Lung (tissue), 12 donors: ENCODE results near the gene SYT1. TPM values are rescaled to one million over a fixed set of nuclear protein-coding genes. Genes with fewer than 3 reads are reported as not detected.

Experiments used
- ATAC-seq: fragments of 200-7000 bp; cut with Tn5 transposase; one replicate; pipeline ENCODE4 v1.9.1; 2020; ENCODE audit warnings: moderate number of reproducible peaks; ENCODE audit not compliant: insufficient read depth, low FRiP score
- DNase-seq, 3 donors: peaks; one replicate each; pipeline ENCODE4 v3.0.0-alpha.2; 2013 to 2017
- H3K27ac ChIP-seq, 2 donors: one replicate each; pipeline ENCODE4 v1.5.1; 2013; ENCODE audit warnings: mild to moderate bottlenecking in 2 of 2, moderate library complexity in 2 of 2, control low read depth in 1 of 2, inconsistent platforms in 1 of 2, low read depth in 1 of 2, low read length in 1 of 2
- H3K27me3 ChIP-seq, 3 donors: one replicate each; pipeline ENCODE4 v1.5.1; 2013; ENCODE audit warnings: low read length in 2 of 3; ENCODE audit not compliant: control insufficient read depth in 3 of 3, insufficient read depth in 3 of 3
- H3K36me3 ChIP-seq, 4 donors: one replicate each; pipeline ENCODE4 v1.5.1; 2013; ENCODE audit warnings: low read length in 4 of 4, mild to moderate bottlenecking in 1 of 4, moderate library complexity in 1 of 4; ENCODE audit not compliant: control insufficient read depth in 4 of 4, insufficient read depth in 4 of 4
- H3K4me1 ChIP-seq, 5 donors: one replicate each; pipeline ENCODE4 v1.5.1; 2013; ENCODE audit warnings: low read length in 5 of 5, mild to moderate bottlenecking in 2 of 5, moderate library complexity in 1 of 5; ENCODE audit not compliant: control insufficient read depth in 5 of 5, insufficient read depth in 5 of 5
- H3K4me3 ChIP-seq: one replicate; pipeline ENCODE4 v1.5.1; 2013; ENCODE audit warnings: mild to moderate bottlenecking, control low read depth, moderate library complexity
- H3K9ac ChIP-seq, 2 donors: one replicate each; pipeline ENCODE4 v1.5.1; 2013; ENCODE audit warnings: low read length in 2 of 2, control low read depth in 1 of 2; ENCODE audit not compliant: insufficient read depth in 1 of 2
- H3K9me3 ChIP-seq, 4 donors: one replicate each; pipeline ENCODE4 v1.5.1; 2013; ENCODE audit warnings: low read length in 3 of 4, mild to moderate bottlenecking in 1 of 4, moderate library complexity in 1 of 4; ENCODE audit not compliant: control insufficient read depth in 4 of 4, insufficient read depth in 3 of 4
- CTCF ChIP-seq: IDR thresholded peaks from 2 replicates; pipeline ENCODE4 v1.5.1; 2012; ENCODE audit warnings: mild to moderate bottlenecking; ENCODE audit errors: control extremely low read depth, extremely low read depth
- whole genome bisulfite sequencing, 2 donors: extraction: QIAGEN DNeasy Blood & Tissue Kit; methylation state at CpG; one replicate each; pipeline ENCODE4 v1.1.7; 2013; 5-methylcytosine and 5-hydroxymethylcytosine counted together
- polyA plus RNA-seq, 2 donors: library from polyadenylated mRNA; stranded (reverse); fragments of 200-250 nt; gene quantifications; one replicate each; pipeline ENCODE4 v1.2.1, GENCODE V29; 2013
- total RNA-seq, 2 donors: library from RNA; depleted of rRNA in 1 of 2; stranded (reverse); fragments of >200 nt in 1 of 2; gene quantifications; one replicate each; pipeline ENCODE4 v1.2.1, GENCODE V29; 2014 to 2021
- donor health status: control.
- donor health status: control.
- donor health status: Bipolar disorder and iron deficiency.
- donor health status: healthy.
- donor health status: DM: yes; HTN: yes; CAD: no.

The SYT1 gene
- total and polyA plus RNA-seq, 4 donors = 0.05 to 3.2 (median 0.46) TPM

GRCh38 chr12:79388011-79388410 is 523.4 kb downstream of the SYT1 start:
- no peak overlapping the region for H3K9ac ChIP-seq
- no peak overlapping the region for H3K4me3 ChIP-seq

GRCh38 chr12:79393842-79394241 is 529.3 kb downstream of the SYT1 start:
- H3K9ac ChIP-seq = no peak overlapping the region
- no peak overlapping the region for H3K4me3 ChIP-seq
- DNase-seq (no peak), ATAC-seq (no peak)
- WGBS, 2 donors = 94% methylated on average over 2 of the region's 2 CpGs
- no peaks in the 10 kb centered on the region for H3K4me1 ChIP-seq
- no peaks in the 10 kb centered on the region for H3K27me3 ChIP-seq
- H3K36me3 ChIP-seq = no peaks in the 10 kb centered on the region
- no peak overlapping the region for H3K27ac ChIP-seq
- no peaks in the 10 kb centered on the region for H3K9me3 ChIP-seq
- TF ChIP-seq CTCF = no peak

More at GRCh38 chr12:79388011-79388410, 523.4 kb downstream of the SYT1 start:
- no peak for ATAC-seq
- no peaks in the 10 kb centered on the region for H3K27me3 ChIP-seq
- H3K9me3 ChIP-seq = no peaks in the 10 kb centered on the region
- H3K27ac ChIP-seq = no peak overlapping the region
- 73 to 82% methylated on average over 1 of the region's 1 CpG for WGBS, 2 donors
- no peaks in the 10 kb centered on the region for H3K4me1 ChIP-seq
- no peak for TF ChIP-seq CTCF
- peak; percentile 15 to 47 (median 29) for DNase-seq
- no peaks in the 10 kb centered on the region for H3K36me3 ChIP-seq

- TF ChIP-seq CTCF = no peak
- 79 to 83% methylated on average over 2 of the region's 2 CpGs for whole genome bisulfite sequencing, 2 donors
- no peak for DNase-seq
Observed at GRCh38 chr12:79397609-79398008, 533.0 kb downstream of the SYT1 start.

GRCh38 chr12:79400481-79400880 is 535.9 kb downstream of the SYT1 start:
- Histone ChIP-seq H3K9me3 (no peaks in the 10 kb centered on the region), H3K36me3 (no peaks in the 10 kb centered on the region), H3K9ac (no peak overlapping the region), H3K27ac (no peak overlapping the region), H3K4me1 (no peaks in the 10 kb centered on the region), H3K4me3 (no peak overlapping the region), H3K27me3 (no peaks in the 10 kb centered on the region)
- ATAC-seq (no peak), DNase-seq (no peak)
- WGBS, 2 donors = 86 to 98% methylated on average over 3 of the region's 3 CpGs
- TF ChIP-seq CTCF = no peak

More at GRCh38 chr12:79397609-79398008, 533.0 kb downstream of the SYT1 start:
- Histone ChIP-seq H3K9me3 (no peaks in the 10 kb centered on the region), H3K27me3 (no peaks in the 10 kb centered on the region), H3K36me3 (no peaks in the 10 kb centered on the region), H3K4me3 (no peak overlapping the region), H3K27ac (no peak overlapping the region), H3K9ac (no peak overlapping the region), H3K4me1 (no peaks in the 10 kb centered on the region)
- ATAC-seq = no peak
